K562 (cell line): Measurements from ENCODE around the gene ORC5. TPM values are rescaled to one million over a fixed set of nuclear protein-coding genes. Genes with fewer than 3 reads are reported as not detected.

Experiments used
- ATAC-seq: fragments of 200-7000 bp; cut with Tn5 transposase; 3 replicates; pipeline ENCODE4 v1.9.1; 2020; ENCODE audit warnings: moderate library complexity
- BruUV-seq: library from RNA; stranded (reverse); fragments of 400-500 nt; replicated peaks from 2 replicates; lab custom pipeline; 2021; lab: Mats Ljungman, UMichigan
- CTCF ChIA-PET: fragments of 300-600 bp; formaldehyde crosslinking; extraction: SDS; loops from one replicate; lab custom pipeline; 2021; ENCODE audit warnings: low intra/inter-chr PET ratio; lab: Yijun Ruan, JAX
- POLR2A ChIA-PET: fragments of 300-600, 350-650 bp; sonication (Branson Sonifier 250); formaldehyde crosslinking; extraction: SDS; loops from one replicate; lab custom pipeline; 2021; ENCODE audit warnings: antibody characterized with exemption, inconsistent platforms; lab: Yijun Ruan, JAX
- DNase-seq, 4 experiments: peaks; one replicate each; pipeline versions ENCODE4 v3.0.0 to v3.0.0-alpha.2; 2011 to 2018; ENCODE audit warnings: low spot score in 3 of 4, mixed read lengths in 3 of 4; ENCODE audit errors: extremely low read depth in 1 of 4
- FAIRE-seq: peaks from 2 replicates; lab custom pipeline; 2011; peaks lifted over from hg19 to GRCh38; lab: Jason Lieb, UNC
- H2AFZ ChIP-seq: 2 replicates; pipeline ENCODE4 v1.6.0; 2011; ENCODE audit warnings: low read depth, low read length, control low read depth, inconsistent platforms
- H3K27ac ChIP-seq: fragments of 200-600 bp; 3 replicates; pipeline ENCODE4 v1.8.0; 2011; ENCODE audit warnings: low read depth, mild to moderate bottlenecking, control low read depth, inconsistent platforms, low read length, moderate library complexity, mixed read lengths; ENCODE audit errors: extremely low read depth
- H3K27me3 ChIP-seq, 2 experiments: fragments of 300-600 bp in 1 of 2; 2 replicates in 1 of 2; 3 replicates in 1 of 2; pipeline versions ENCODE4 v1.6.0 to v1.8.0; 2011; ENCODE audit warnings: inconsistent platforms in 2 of 2, low read length in 2 of 2, mild to moderate bottlenecking in 1 of 2, mixed read lengths in 1 of 2, moderate library complexity in 1 of 2; ENCODE audit not compliant: control insufficient read depth in 2 of 2, insufficient read depth in 2 of 2
- H3K36me3 ChIP-seq: fragments of 300-600 bp; 3 replicates; pipeline ENCODE4 v1.8.0; 2011; ENCODE audit warnings: mild to moderate bottlenecking, low read length, inconsistent platforms; ENCODE audit not compliant: control insufficient read depth, insufficient read depth
- H3K4me1 ChIP-seq, 2 experiments: fragments of 200-600 bp in 1 of 2; replicated peaks in 1 of 2; 2 replicates in 1 of 2; 3 replicates in 1 of 2; pipeline versions ENCODE4 v1.5.1 to v1.8.0; 2011; ENCODE audit warnings: inconsistent platforms in 2 of 2, low read length in 2 of 2, mild to moderate bottlenecking in 1 of 2, mixed read lengths in 1 of 2, moderate library complexity in 1 of 2; ENCODE audit not compliant: control insufficient read depth in 2 of 2, insufficient read depth in 2 of 2
- H3K4me2 ChIP-seq: 2 replicates; pipeline ENCODE4 v1.6.1; 2011; ENCODE audit warnings: low read length, control low read depth, inconsistent platforms, mixed read lengths; ENCODE audit not compliant: insufficient read depth
- H3K4me3 ChIP-seq: fragments of 200-600 bp; sonication (generic), shearing (Covaris generic); 2 replicates; pipeline ENCODE4 v1.5.1; 2016; ENCODE audit warnings: control low read depth, inconsistent platforms
- H3K79me2 ChIP-seq: fragments of 200-600 bp; 3 replicates; pipeline ENCODE4 v1.8.0; 2011; ENCODE audit warnings: low read length, inconsistent platforms; ENCODE audit not compliant: control insufficient read depth, insufficient read depth
- H3K9ac ChIP-seq, 2 experiments: 2 replicates each; pipeline versions ENCODE4 v1.6.0 to v1.6.1; 2011; ENCODE audit warnings: low read depth in 2 of 2, low read length in 2 of 2, control low read depth in 1 of 2, inconsistent platforms in 1 of 2, mild to moderate bottlenecking in 1 of 2, mixed read lengths in 1 of 2; ENCODE audit not compliant: insufficient read depth in 1 of 2
- H3K9me1 ChIP-seq: one replicate; pipeline ENCODE4 v1.6.0; 2011; ENCODE audit warnings: inconsistent platforms, mild to moderate bottlenecking, low read length, moderate library complexity; ENCODE audit not compliant: control insufficient read depth, insufficient read depth
- H3K9me3 ChIP-seq: replicated peaks from 2 replicates; pipeline ENCODE4 v1.5.1; 2011; ENCODE audit warnings: low read depth, low read length, inconsistent platforms; ENCODE audit not compliant: control insufficient read depth, insufficient read depth
- H4K20me1 ChIP-seq: replicated peaks from 2 replicates; pipeline ENCODE4 v1.6.1; 2011; ENCODE audit warnings: low read length, inconsistent platforms, mixed read lengths; ENCODE audit not compliant: control insufficient read depth, insufficient read depth
- ARID1B ChIP-seq: fragments of 450-650 bp; IDR thresholded peaks from 2 replicates; pipeline ENCODE4 v1.6.1; 2016; ENCODE audit warnings: antibody characterized with exemption, mild to moderate bottlenecking, inconsistent platforms
- E2F3 ChIP-seq: fragments of 250-450 bp; sonication (Bioruptor Pico); IDR thresholded peaks from 2 replicates; pipeline ENCODE4 v1.4.0; 2020; ENCODE audit warnings: mild to moderate bottlenecking
- EGR1 ChIP-seq: fragments of 450-650 bp; conservative IDR thresholded peaks from 2 replicates; pipeline ENCODE4 v1.6.1; 2017; ENCODE audit warnings: mild to moderate bottlenecking
- EHMT2 ChIP-seq: fragments of 450-650 bp; IDR thresholded peaks from 2 replicates; pipeline ENCODE4 v1.6.1; 2018; ENCODE audit warnings: antibody characterized with exemption
- EWSR1 ChIP-seq: fragments of 450-650 bp; IDR thresholded peaks from 2 replicates; pipeline ENCODE4 v1.6.1; 2018; ENCODE audit warnings: borderline replicate concordance, mild to moderate bottlenecking, low read depth, moderate library complexity; ENCODE audit not compliant: partially characterized antibody
- FOXK2 ChIP-seq, 2 experiments: fragments of 450-650 bp; IDR thresholded peaks in 1 of 2; conservative IDR thresholded peaks in 1 of 2; 2 replicates each; pipeline ENCODE4 v1.6.1; 2016; ENCODE audit warnings: low read depth in 2 of 2, mild to moderate bottlenecking in 1 of 2
- FOXO4 ChIP-seq: fragments of 450-650 bp; formaldehyde crosslinking; IDR thresholded peaks from 2 replicates; pipeline ENCODE4 v1.4.0; 2020; ENCODE audit warnings: mild to moderate bottlenecking, moderate library complexity
- HDAC1 ChIP-seq, 2 experiments: fragments of 450-650 bp; IDR thresholded peaks; 2 replicates each; pipeline ENCODE4 v1.6.1; 2016 to 2017; ENCODE audit warnings: inconsistent platforms in 1 of 2, mild to moderate bottlenecking in 1 of 2, moderate library complexity in 1 of 2
- KAT2B ChIP-seq: IDR thresholded peaks from one replicate; pipeline ENCODE4 v1.6.1; 2012; ENCODE audit warnings: low read depth, mild to moderate bottlenecking, control low read depth, inconsistent platforms, low read length, moderate library complexity
- MTA2 ChIP-seq: fragments of 450-650 bp; IDR thresholded peaks from 2 replicates; pipeline ENCODE4 v1.6.1; 2016; ENCODE audit warnings: low read depth
- MTF1 ChIP-seq: fragments of 250-450 bp; sonication (Bioruptor Pico); IDR thresholded peaks from 2 replicates; pipeline ENCODE4 v1.9.0; 2021; ENCODE audit warnings: moderate library complexity, mild to moderate bottlenecking, inconsistent platforms, borderline replicate concordance
- RBM17 ChIP-seq: fragments of 200-400 bp; formaldehyde crosslinking; IDR thresholded peaks from 2 replicates; pipeline ENCODE4 v1.6.1; 2017; ENCODE audit warnings: low read depth, mild to moderate bottlenecking, low read length, borderline replicate concordance
- RNF2 ChIP-seq: sonication (generic); IDR thresholded peaks from 2 replicates; pipeline ENCODE4 v1.6.1; 2016
- SMARCA4 ChIP-seq: fragments of 450-650 bp; IDR thresholded peaks from 2 replicates; pipeline ENCODE4 v1.6.1; 2016
- TEAD4 ChIP-seq, 2 experiments: sonication (generic) in 1 of 2; formaldehyde crosslinking in 1 of 2; IDR thresholded peaks; 2 replicates each; pipeline versions ENCODE4 v1.6.1 to v1.8.0; 2012 to 2022; ENCODE audit warnings: borderline replicate concordance in 1 of 2, inconsistent platforms in 1 of 2, low read length in 1 of 2, mild to moderate bottlenecking in 1 of 2, missing genetic modification reagents in 1 of 2
- ZNF12 ChIP-seq: sonication (generic); formaldehyde crosslinking; IDR thresholded peaks from 2 replicates; pipeline ENCODE4 v1.4.0; 2020; ENCODE audit warnings: mild to moderate bottlenecking, missing genetic modification reagents
- ZNF24 ChIP-seq: fragments of 450-650 bp; IDR thresholded peaks from 2 replicates; pipeline ENCODE4 v1.6.1; 2016
- ZNF263 ChIP-seq: sonication (generic); formaldehyde crosslinking; IDR thresholded peaks from 2 replicates; pipeline ENCODE4 v1.8.0; 2022; ENCODE audit warnings: mild to moderate bottlenecking, missing genetic modification reagents, borderline replicate concordance
- ZNF431 ChIP-seq: sonication (generic); formaldehyde crosslinking; IDR thresholded peaks from 2 replicates; pipeline ENCODE4 v1.8.0; 2022; ENCODE audit warnings: mild to moderate bottlenecking, missing genetic modification reagents
- ZNF696 ChIP-seq: fragments of 250-450 bp; sonication (Bioruptor Pico); conservative IDR thresholded peaks from 2 replicates; pipeline ENCODE4 v1.4.0; 2020; ENCODE audit warnings: mild to moderate bottlenecking, moderate library complexity
- WGBS: fragments of 100-300 bp; shearing (Covaris generic); methylation state at CpG from one replicate; pipeline ENCODE4 v1.1.6; 2016; ENCODE audit warnings: low coverage, mixed read lengths; ENCODE audit not compliant: insufficient coverage; ENCODE audit errors: missing lambda C conversion rate; 5-methylcytosine and 5-hydroxymethylcytosine counted together
- in situ Hi-C: fragments of 300-500 bp; cut with MboI; formaldehyde crosslinking; loops from 4 replicates; pipeline ENCODE4 v1.15.0; 2018; ENCODE audit warnings: inconsistent platforms, mixed read lengths
- intact Hi-C: fragments of 100-400 bp; cut with micrococcal nuclease; formaldehyde crosslinking; loops from 2 replicates; pipeline ENCODE4 v1.14.2; 2022
- polyA plus RNA-seq, 8 experiments: library from polyadenylated mRNA; depleted of rRNA in 4 of 8; stranded (reverse) in 5 of 8; unstranded in 3 of 8; fragments of >200 nt; fragmentation: Nextera tagmentation in 2 of 8; fragmentation: Illumina TruSeq in 1 of 8; extraction: Ambion mirVana in 2 of 8; extraction: Trizol in 1 of 8; gene quantifications; 2 replicates each; pipeline versions ENCODE4 v1.2.1 to v1.2.3, GENCODE V29; 2011 to 2014; ENCODE audit warnings: inconsistent platforms in 1 of 8, missing spikeins in 1 of 8
- total RNA-seq, 7 experiments: library from RNA; depleted of rRNA in 6 of 7; stranded (reverse); fragments of >200 nt in 6 of 7; fragmentation: Illumina TruSeq in 2 of 7; extraction: Trizol in 2 of 7; gene quantifications; 2 replicates each; pipeline versions ENCODE4 v1.2.1 to v1.2.3, GENCODE V29; 2011 to 2021; ENCODE audit warnings: low replicate concordance in 1 of 7

The ORC5 gene
- total and polyA plus RNA-seq, 9 of the 15 experiments (the other 6 are each of a cell fraction or from before 2014, with no cell fraction given), result 29.8 to 136 (median 54.8) TPM

GRCh38 chr7:104174798-104175197 lies 33.0 kb downstream of the ORC5 start:
- Histone ChIP-seq H4K20me1 (no peaks in the 10 kb centered on the region), H3K9me3 (no peaks in the 10 kb centered on the region; the same call in 1 of the 2 replicates), H3K4me3 (no peak overlapping the region), H2AFZ (peak overlapping the region; percentile 1; the same call in 1 of the 2 replicates), H3K9ac (peak overlapping the region in 1 of 2 experiments; percentile 1; a peak in 1 of 4 replicates), H3K79me2 (no peaks in the 10 kb centered on the region), H3K27me3 (no peaks in the 10 kb centered on the region), H3K4me2 (no peak overlapping the region; the same call in 1 of the 2 replicates), H3K4me1 (peaks cover 3 to 13% of the 10 kb centered on the region in 2 experiments), H3K9me1 (no peaks in the 10 kb centered on the region), H3K36me3 (peaks cover 58% of the 10 kb centered on the region), H3K27ac (peak overlapping the region; percentile 52; the same call in 2 of the 3 replicates)
- intact Hi-C loops, result no loop called here
- POLR2A ChIA-PET, result interaction anchor here (0.8 kb wide), 1 partner anchor 13 kb away, joined by 6 read pairs; no protein-coding TSS in a partner anchor
- FAIRE-seq (peak; percentile 90), DNase-seq (peak in 2 of 4 experiments; percentile 46 to 87), ATAC-seq (peak; percentile 90)
- BruUV-seq, result no TSS peak
- CTCF ChIA-PET, result no interaction called here
- in situ Hi-C loops, result loop anchor here (10.0 kb wide), 1 partner anchor 720 kb away; no protein-coding TSS in a partner anchor
- whole genome bisulfite sequencing, result 0% methylated on average over 2 of the region's 2 CpGs
- TF ChIP-seq HDAC1 (IDR thresholded peaks at IDR 0.05), result 0 out of 4 replicates have a peak, but pooled peaks of 1 of the 2 experiments have one; percentile 22
- TF ChIP-seq EGR1, result no peak
- TF ChIP-seq EWSR1, result no peak
- TF ChIP-seq ARID1B, result peak; percentile 73
- TF ChIP-seq FOXK2 (conservative IDR thresholded peaks at IDR 0.05 in 1 of 2, IDR thresholded peaks at IDR 0.05 in 1 of 2; ENCODE audit: low read depth in 2 of 2), result peak; percentile 53 to 74; a peak in 3 of 4 replicates
- no peak for TF ChIP-seq ZNF24
- peak; percentile 51; the same call in 1 of the 2 replicates for TF ChIP-seq EHMT2
- TF ChIP-seq KAT2B, result no peak
- TF ChIP-seq SMARCA4, result 0 out of 2 replicates have a peak, but pooled peaks have one; percentile 44
- TF ChIP-seq FOXO4 (CRISPR knock-in tag), result no peak
- no peak for TF ChIP-seq ZNF12 (CRISPR knock-in tag)
- TF ChIP-seq RBM17, result no peak
- TF ChIP-seq ZNF696 (CRISPR knock-in tag), result no peak
- no peak for TF ChIP-seq ZNF431 (CRISPR knock-in tag)
- TF ChIP-seq MTA2, result no peak
- TF ChIP-seq E2F3, result no peak
- TF ChIP-seq ZNF263 (CRISPR knock-in tag), result no peak
- TF ChIP-seq TEAD4 (IDR thresholded peaks at IDR 0.05; ENCODE audit: low read length), result peak; percentile 59
- no peak for TF ChIP-seq TEAD4 (CRISPR knock-in tag; IDR thresholded peaks at IDR 0.05; ENCODE audit: borderline replicate concordance)
- TF ChIP-seq RNF2, result no peak
- TF ChIP-seq MTF1 (CRISPR knock-in tag), result no peak
